MM.1S (cell line): ENCODE measurements around the gene ANO3.

ENCODE experiments used
- EZH2 ChIP-seq: fragments of 300-600 bp; sonication (generic); optimal IDR thresholded peaks from 2 replicates; pipeline ENCODE3; 2017; ENCODE audit warnings: low read depth, mild to moderate bottlenecking, antibody characterized with exemption, low read length, mixed read lengths
- TF ChIP-seq, protein P1 (sequence below): fragments of 300-600 bp; sonication (generic); IDR thresholded peaks from 2 replicates; pipeline ENCODE4 v1.5.1; 2016; ENCODE audit warnings: antibody characterized with exemption, low read length, mixed read lengths

- TF ChIP-seq, protein P1, sequence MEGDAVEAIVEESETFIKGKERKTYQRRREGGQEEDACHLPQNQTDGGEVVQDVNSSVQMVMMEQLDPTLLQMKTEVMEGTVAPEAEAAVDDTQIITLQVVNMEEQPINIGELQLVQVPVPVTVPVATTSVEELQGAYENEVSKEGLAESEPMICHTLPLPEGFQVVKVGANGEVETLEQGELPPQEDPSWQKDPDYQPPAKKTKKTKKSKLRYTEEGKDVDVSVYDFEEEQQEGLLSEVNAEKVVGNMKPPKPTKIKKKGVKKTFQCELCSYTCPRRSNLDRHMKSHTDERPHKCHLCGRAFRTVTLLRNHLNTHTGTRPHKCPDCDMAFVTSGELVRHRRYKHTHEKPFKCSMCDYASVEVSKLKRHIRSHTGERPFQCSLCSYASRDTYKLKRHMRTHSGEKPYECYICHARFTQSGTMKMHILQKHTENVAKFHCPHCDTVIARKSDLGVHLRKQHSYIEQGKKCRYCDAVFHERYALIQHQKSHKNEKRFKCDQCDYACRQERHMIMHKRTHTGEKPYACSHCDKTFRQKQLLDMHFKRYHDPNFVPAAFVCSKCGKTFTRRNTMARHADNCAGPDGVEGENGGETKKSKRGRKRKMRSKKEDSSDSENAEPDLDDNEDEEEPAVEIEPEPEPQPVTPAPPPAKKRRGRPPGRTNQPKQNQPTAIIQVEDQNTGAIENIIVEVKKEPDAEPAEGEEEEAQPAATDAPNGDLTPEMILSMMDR: no peak
- TF ChIP-seq EZH2: no peak
These were observed 290.3 kb downstream of the ANO3 start for GRCh38 chr11:26622181-26622580.
